Occipital lobe (tissue), 2 donors: ENCODE measurements around the gene MPPED2. TPM values are rescaled to one million over a fixed set of nuclear protein-coding genes. Genes with fewer than 3 reads are reported as not detected.

ENCODE experiments used
- DNase-seq: peaks from one replicate; lab custom pipeline; 2025; lab: John Stamatoyannopoulos, UW
- total RNA-seq: library from RNA; depleted of rRNA; stranded (reverse); fragments of >200 nt; gene quantifications from one replicate; pipeline ENCODE4 v1.2.3, GENCODE V29; 2014

MPPED2 gene
- total RNA-seq, 1 donor from 2014 or later: 70.5 TPM

GRCh38 chr11:30422447-30423278, 163.5 kb downstream of the MPPED2 start:
- DNase-seq: no peak

GRCh38 chr11:30420233-30420787, 165.8 kb downstream of the MPPED2 start:
- no peak for DNase-seq

DNA sequence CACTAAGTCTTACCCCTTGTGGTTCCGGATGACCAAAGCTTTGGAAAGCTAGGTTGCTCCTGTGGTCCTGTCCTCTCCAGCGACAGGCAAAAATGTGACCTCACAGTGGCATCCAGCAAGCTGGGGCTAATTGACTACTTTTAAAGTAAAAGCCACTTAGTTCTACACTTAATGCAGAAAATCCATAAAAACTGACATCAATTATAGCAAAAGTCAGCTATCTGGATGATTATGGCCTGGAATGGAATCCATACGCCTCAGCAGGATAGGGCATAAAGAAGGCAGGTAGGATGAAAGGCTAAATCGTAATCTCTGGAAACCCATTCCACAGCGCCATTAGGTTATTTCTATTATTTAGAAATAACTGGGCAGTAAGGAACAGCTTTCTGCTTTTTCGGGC, 171.3 kb downstream of the MPPED2 start:
- no peak for DNase-seq

- DNase-seq: no peak
Observed at GRCh38 chr11:30414244-30414643, 171.9 kb downstream of the MPPED2 start.

DNA sequence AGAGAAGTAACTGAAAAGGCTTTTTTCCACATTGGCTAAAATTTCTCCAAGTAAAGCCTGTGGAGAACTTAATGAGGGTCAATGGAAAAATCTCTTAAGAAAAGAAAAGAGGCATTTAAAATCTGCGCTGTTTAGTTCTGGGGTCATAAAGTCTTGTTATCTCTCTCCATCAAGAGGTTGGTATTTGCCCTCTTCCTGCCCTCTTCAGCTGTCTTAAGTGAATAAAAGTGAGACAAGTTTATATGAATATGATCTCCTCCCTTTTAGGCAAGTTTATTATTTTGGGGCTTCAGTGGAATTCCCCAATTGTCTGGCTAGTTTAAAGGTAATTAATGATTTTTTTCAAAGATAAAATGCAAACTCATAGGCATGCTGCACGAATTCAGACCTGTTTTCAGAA, 173.6 kb downstream of the MPPED2 start:
- DNase-seq: no peak

GRCh38 chr11:30411383-30411782, 174.8 kb downstream of the MPPED2 start:
- no peak for DNase-seq

GRCh38 chr11:30406978-30407762, 179.0 kb downstream of the MPPED2 start:
- no peak for DNase-seq

DNA sequence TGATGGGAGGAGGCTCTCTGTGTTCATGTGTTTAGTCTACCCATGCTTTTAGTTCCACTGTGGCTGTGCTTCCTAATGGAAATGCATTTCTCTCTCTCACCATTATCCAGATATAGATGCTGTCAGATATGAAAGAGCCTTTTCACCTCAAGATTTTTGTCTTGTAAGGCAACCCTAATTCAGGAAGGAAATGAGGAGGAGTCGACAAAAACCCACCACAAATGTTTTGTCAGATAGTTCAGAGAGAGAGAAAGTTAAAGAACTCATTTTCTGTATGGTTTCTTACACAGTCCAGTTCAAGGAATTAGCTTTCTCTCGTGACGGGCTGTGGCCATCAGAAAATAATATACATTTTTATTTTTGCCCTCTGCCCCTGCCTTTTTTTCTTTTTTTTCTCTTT, 180.8 kb downstream of the MPPED2 start:
- DNase-seq: no peak

DNA sequence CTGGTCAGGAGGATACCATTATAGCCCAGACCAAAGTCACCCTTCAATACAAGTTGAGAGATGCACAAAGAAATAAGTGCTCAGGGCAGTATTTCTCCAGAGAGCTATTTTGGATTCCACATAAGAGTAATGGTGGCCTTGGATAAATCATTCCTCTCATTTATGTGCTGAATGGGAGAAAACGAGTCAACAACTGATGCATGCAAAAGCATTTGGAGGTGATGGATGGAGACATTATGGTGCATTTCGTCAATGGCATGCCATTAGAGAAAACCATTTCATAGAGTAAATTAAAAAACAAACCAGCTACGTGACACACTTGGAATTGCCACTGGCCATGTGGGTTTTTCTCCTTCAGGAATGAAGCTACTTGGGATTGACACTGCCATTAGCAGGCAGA, 182.0 kb downstream of the MPPED2 start:
- DNase-seq: no peak

- DNase-seq: no peak
Observed at GRCh38 chr11:30395751-30396150, 190.4 kb downstream of the MPPED2 start.

DNA sequence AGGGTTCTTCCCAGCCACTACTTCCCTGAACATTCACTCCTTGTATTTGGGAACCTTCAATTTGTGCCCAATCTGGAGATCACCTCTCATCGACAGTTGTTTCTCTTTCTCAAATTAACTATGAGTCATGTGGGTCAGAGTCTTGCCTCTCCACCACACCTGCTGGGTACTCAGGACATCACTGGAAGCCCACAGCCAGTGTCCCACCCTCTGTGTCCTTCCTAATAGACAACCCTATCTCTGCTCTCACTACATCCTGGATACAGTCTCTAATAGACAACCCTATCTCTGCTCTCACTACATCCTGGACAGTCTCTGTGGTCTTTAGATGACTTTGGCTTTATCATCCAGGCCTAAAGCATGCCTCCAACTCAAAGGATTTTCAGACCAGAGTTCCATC, 193.1 kb downstream of the MPPED2 start:
- no peak for DNase-seq

GRCh38 chr11:30392221-30392784, 193.8 kb downstream of the MPPED2 start:
- DNase-seq: no peak

DNA sequence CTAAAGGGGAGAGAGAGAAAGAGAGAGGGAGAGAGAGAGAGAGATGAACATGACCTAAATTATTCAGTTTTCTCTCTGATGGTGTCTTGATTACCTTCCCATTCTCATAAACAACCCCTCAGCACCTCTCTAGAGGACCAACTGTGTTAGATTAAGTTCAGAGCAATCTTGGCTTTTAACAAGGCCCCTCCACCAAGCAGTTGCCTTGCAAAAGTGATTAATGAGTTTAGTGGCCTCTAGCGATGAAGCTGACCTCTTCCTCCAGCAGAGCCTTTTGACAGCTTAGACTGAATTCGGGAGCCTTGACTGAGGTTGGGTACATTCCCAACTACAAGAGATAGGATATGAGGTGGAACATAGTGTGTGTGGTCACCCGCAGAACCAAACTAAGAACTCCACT, 197.2 kb downstream of the MPPED2 start:
- DNase-seq: no peak

DNA sequence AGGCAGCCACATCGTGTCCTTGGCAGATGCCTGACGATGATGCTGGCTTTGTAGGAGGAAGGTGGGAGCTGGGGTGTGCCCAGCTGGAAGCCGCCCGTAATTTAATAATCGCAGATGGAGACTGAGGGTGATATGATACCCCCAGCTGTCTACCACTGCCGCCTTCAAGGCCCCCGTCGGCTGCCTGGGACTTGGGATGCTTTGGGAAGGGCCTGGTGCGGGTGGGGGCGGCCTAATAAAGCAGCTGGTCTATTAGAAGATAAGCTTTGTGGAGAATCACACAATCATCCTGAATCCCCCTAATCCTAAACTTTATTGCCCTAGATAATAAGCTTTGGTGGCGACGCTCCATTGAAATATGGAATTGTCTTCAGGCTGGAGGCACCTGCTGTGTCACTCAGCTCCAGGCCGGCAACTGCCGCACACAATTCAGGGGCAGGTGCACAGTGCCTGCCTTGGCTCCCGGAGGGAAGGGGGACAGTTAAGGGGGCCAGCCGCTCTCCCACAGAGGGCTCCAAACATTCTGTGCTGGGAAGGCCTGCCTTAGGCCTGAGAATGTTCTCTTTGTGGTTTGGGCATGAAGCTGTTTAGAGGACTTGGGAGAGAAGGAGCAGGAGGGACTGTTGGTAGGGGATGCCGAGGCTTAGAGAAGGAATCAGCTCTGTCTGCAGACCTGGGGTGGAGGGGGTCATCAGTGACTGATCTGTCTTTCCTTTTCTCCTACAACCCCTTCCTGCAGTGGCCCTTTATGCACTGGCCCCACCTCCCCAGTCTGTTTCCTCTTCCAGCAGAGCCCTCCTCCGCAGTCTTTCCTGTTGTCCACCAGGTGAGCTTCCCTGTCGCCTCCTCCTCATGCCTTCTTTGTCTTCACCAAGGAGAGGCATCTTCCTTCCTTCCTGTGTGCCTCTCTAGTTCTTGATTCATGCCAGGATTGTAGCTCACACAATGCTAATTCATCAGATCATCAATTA, 198.0 kb downstream of the MPPED2 start:
- DNase-seq: no peak

- DNase-seq: no peak
Observed at GRCh38 chr11:30381879-30382278, 204.3 kb downstream of the MPPED2 start.

GRCh38 chr11:30380846-30381245, 205.3 kb downstream of the MPPED2 start:
- DNase-seq: no peak

- no peak for DNase-seq
Observed at GRCh38 chr11:30377347-30377746, 208.8 kb downstream of the MPPED2 start.

- no peak for DNase-seq
Observed at GRCh38 chr11:30370164-30370563, 216.0 kb downstream of the MPPED2 start.

- no peak for DNase-seq
Observed at GRCh38 chr11:30368394-30368793, 217.8 kb downstream of the MPPED2 start.

GRCh38 chr11:30365793-30366517, 220.2 kb downstream of the MPPED2 start:
- no peak for DNase-seq
